Tibial artery (tissue), 4 donors: ENCODE data around the gene ZMYND11.

ENCODE experiments used
- DNase-seq, 2 donors: peaks; one replicate each; pipeline ENCODE4 v3.0.0-alpha.2; 2019
- H3K27ac ChIP-seq, 2 donors: fragments of 200-600 bp; sonication (generic) in 1 of 2; 1 replicate in 1 of 2; 2 replicates in 1 of 2; pipeline ENCODE4 v1.5.1; 2018 to 2019; ENCODE audit warnings: mild to moderate bottlenecking in 1 of 2
- H3K27me3 ChIP-seq, 2 donors: fragments of 200-600 bp; sonication (generic) in 1 of 2; one replicate each; pipeline versions ENCODE4 v1.5.1 to v1.6.0; 2016 to 2019
- H3K36me3 ChIP-seq, 3 donors: fragments of 200-600 bp; sonication (generic) in 2 of 3; one replicate each; pipeline ENCODE4 v1.5.1; 2016 to 2019; ENCODE audit warnings: mild to moderate bottlenecking in 2 of 3
- H3K4me1 ChIP-seq, 4 donors: fragments of 200-600 bp; sonication (generic) in 2 of 4; 1 replicate in 3 of 4; 2 replicates in 1 of 4; pipeline ENCODE4 v1.5.1; 2016 to 2019
- H3K4me3 ChIP-seq, 2 donors: fragments of 200-600 bp; sonication (generic) in 1 of 2; 1 replicate in 1 of 2; 2 replicates in 1 of 2; pipeline ENCODE4 v1.5.1; 2018 to 2019; ENCODE audit warnings: mild to moderate bottlenecking in 2 of 2
- H3K9me3 ChIP-seq, 3 donors: fragments of 200-600 bp; sonication (generic) in 1 of 3; one replicate each; pipeline ENCODE4 v1.5.1; 2016 to 2019
- CTCF ChIP-seq, 2 experiments: fragments of 200-600 bp in 1 of 2; fragments of 450-650 bp in 1 of 2; IDR thresholded peaks; one replicate each; pipeline ENCODE4 v1.5.1; 2017 to 2019; ENCODE audit warnings: antibody characterized with exemption in 2 of 2, mild to moderate bottlenecking in 1 of 2, moderate library complexity in 1 of 2
- intact Hi-C: fragments of 100-400 bp; cut with DNase I; formaldehyde crosslinking; loops from one replicate; pipeline ENCODE4 v1.15.0; 2023; ENCODE audit warnings: low total_unique reads

The ZMYND11 gene

GRCh38 chr10:227014-227413, 91.8 kb downstream of the ZMYND11 start:
- Histone ChIP-seq H3K9me3 (no peaks in the 10 kb centered on the region), H3K36me3 (no peaks in the 10 kb centered on the region), H3K27ac (no peak overlapping the region), H3K4me3 (no peak overlapping the region), H3K4me1 (no peaks in the 10 kb centered on the region), H3K27me3 (no peaks in the 10 kb centered on the region)
- no peak for DNase-seq
- intact Hi-C loops, result no loop called here
- no peak for TF ChIP-seq CTCF (IDR thresholded peaks at IDR 0.05)

- intact Hi-C loops, result no loop called here
- no peak for TF ChIP-seq CTCF (IDR thresholded peaks at IDR 0.05)
- Histone ChIP-seq H3K27me3 (no peaks in the 10 kb centered on the region), H3K27ac (no peak overlapping the region), H3K4me1 (no peaks in the 10 kb centered on the region), H3K36me3 (no peaks in the 10 kb centered on the region), H3K9me3 (no peaks in the 10 kb centered on the region), H3K4me3 (no peak overlapping the region)
- no peak for DNase-seq
These were observed 93.1 kb downstream of the ZMYND11 start for GRCh38 chr10:228366-228765.

GRCh38 chr10:230758-231157, 95.5 kb downstream of the ZMYND11 start:
- no peaks in the 10 kb centered on the region for H3K36me3 ChIP-seq
- intact Hi-C loops, result no loop called here
- no peak overlapping the region for H3K27ac ChIP-seq
- no peak for TF ChIP-seq CTCF (IDR thresholded peaks at IDR 0.05)
- H3K27me3 ChIP-seq, result no peaks in the 10 kb centered on the region
- H3K4me3 ChIP-seq, result no peak overlapping the region
- no peaks in the 10 kb centered on the region for H3K9me3 ChIP-seq
- H3K4me1 ChIP-seq, result peaks cover 0 to 3% (median 0%) of the 10 kb centered on the region in 4 donors
- no peak for DNase-seq

- Histone ChIP-seq H3K27ac (no peak overlapping the region), H3K4me3 (no peak overlapping the region), H3K4me1 (peaks cover 0 to 3% (median 0%) of the 10 kb centered on the region in 4 donors), H3K9me3 (no peaks in the 10 kb centered on the region), H3K27me3 (no peaks in the 10 kb centered on the region), H3K36me3 (peaks cover 0 to 5% (median 0%) of the 10 kb centered on the region in 3 donors)
- DNase-seq, result no peak
- no peak for TF ChIP-seq CTCF (IDR thresholded peaks at IDR 0.05)
- intact Hi-C loops, result no loop called here
These were observed 96.8 kb downstream of the ZMYND11 start for GRCh38 chr10:232061-232460.

GRCh38 chr10:232878-233277, 97.6 kb downstream of the ZMYND11 start:
- H3K4me3 ChIP-seq, result no peak overlapping the region
- H3K36me3 ChIP-seq, result peaks cover 3 to 13% (median 7%) of the 10 kb centered on the region in 3 donors
- H3K4me1 ChIP-seq, result peaks cover 0 to 3% (median 0%) of the 10 kb centered on the region in 4 donors
- no peaks in the 10 kb centered on the region for H3K27me3 ChIP-seq
- intact Hi-C loops, result no loop called here
- H3K9me3 ChIP-seq, result no peaks in the 10 kb centered on the region
- DNase-seq, result no peak
- TF ChIP-seq CTCF (IDR thresholded peaks at IDR 0.05), result no peak
- H3K27ac ChIP-seq, result no peak overlapping the region
